ENCODE results near the gene SELP. TPM values are rescaled to one million over a fixed set of nuclear protein-coding genes. Genes with fewer than 3 reads are reported as not detected.

Gene SELP
- total and polyA plus RNA-seq, 2 of the 8 experiments (the other 6 are each of a cell fraction or from before 2014, with no cell fraction given): not detected

- TF ChIP-seq CHD7 (IDR thresholded peaks at IDR 0.05; ENCODE audit: insufficient replicate concordance, low read length) (no peak), RAD21 (IDR thresholded peaks at IDR 0.05 in 1 of 2, conservative IDR thresholded peaks at IDR 0.05 in 1 of 2; ENCODE audit: low read depth in 2 of 2, low read length in 2 of 2) (peak; percentile 82 to 84), JUND (IDR thresholded peaks at IDR 0.05; ENCODE audit: low read length) (no peak), RFX5 (IDR thresholded peaks at IDR 0.05; ENCODE audit: borderline replicate concordance, low read depth, low read length) (no peak), EP300 (IDR thresholded peaks at IDR 0.05; ENCODE audit: borderline replicate concordance in 1 of 2, low read depth in 2 of 2, low read length in 2 of 2) (peak in 1 of 2 experiments; percentile 58; a peak in 1 of 3 replicates), MAX (IDR thresholded peaks at IDR 0.05) (peak; percentile 33; the same call in 1 of the 2 replicates), CTBP2 (IDR thresholded peaks at IDR 0.05; ENCODE audit: borderline replicate concordance, insufficient read depth, insufficient read length, low read length) (no peak), GABPA (IDR thresholded peaks at IDR 0.05; ENCODE audit: borderline replicate concordance, insufficient read depth, low read length) (peak; percentile 15; the same call in 1 of the 2 replicates)
Measured at GRCh38 chr1:169586395-169587255, 43.3 kb downstream of the SELP start, which contains the start of gene F5 (continued).
